Karpas-422 (cell line): ENCODE data around the gene ZNF292. TPM values are rescaled to one million over a fixed set of nuclear protein-coding genes. Genes with fewer than 3 reads are reported as not detected.

Source experiments
- total RNA-seq: library from RNA; depleted of rRNA; stranded (reverse); fragments of >200 nt; shearing (Covaris generic); gene quantifications from 2 replicates; pipeline ENCODE4 v1.2.3, GENCODE V29; 2014; ENCODE audit warnings: low replicate concordance; rRNA removed

Gene ZNF292
- total RNA-seq, 1 experiment from 2014 or later, result 62.8 TPM

Other genes starting within 250 kb of the ZNF292 start
- gene HTR1E, start 218.0 kb upstream of the ZNF292 start, total RNA-seq, result not detected in 2 replicates
- gene CGA, start 60.5 kb upstream of the ZNF292 start, total RNA-seq, result not detected in 2 replicates
- 14.2 and 15.2 TPM in 2 replicates for gene SMIM8, start 167.0 kb downstream of the ZNF292 start, total RNA-seq
- gene GJB7, start 173.7 kb downstream of the ZNF292 start, total RNA-seq, result not detected in 2 replicates
- 3.1 and 3.8 TPM in 2 replicates for gene C6orf163, start 189.2 kb downstream of the ZNF292 start, total RNA-seq